Testis (tissue), 3 donors: ENCODE results near the gene ENG. TPM values are rescaled to one million over a fixed set of nuclear protein-coding genes. Genes with fewer than 3 reads are reported as not detected.

ENCODE experiments used
- DNase-seq: peaks from one replicate; pipeline ENCODE4 v3.0.0-alpha.2; 2019
- H3K27ac ChIP-seq, 2 donors: fragments of 200-600 bp; sonication (generic); one replicate each; pipeline ENCODE4 v1.5.1; 2019
- H3K27me3 ChIP-seq: fragments of 200-600 bp; sonication (generic); one replicate; pipeline ENCODE4 v1.5.1; 2019
- H3K36me3 ChIP-seq: fragments of 200-600 bp; sonication (generic); one replicate; pipeline ENCODE4 v1.5.1; 2017; ENCODE audit warnings: low read depth; ENCODE audit errors: missing control alignments
- H3K4me1 ChIP-seq: fragments of 200-600 bp; sonication (generic); one replicate; pipeline ENCODE4 v1.5.1; 2019
- H3K4me3 ChIP-seq, 2 donors: fragments of 200-600 bp; sonication (generic); one replicate each; pipeline ENCODE4 v1.5.1; 2017 to 2019
- H3K9me3 ChIP-seq: fragments of 200-600 bp; sonication (generic); one replicate; pipeline ENCODE4 v1.5.1; 2017
- POLR2A ChIP-seq: fragments of 450-650 bp; IDR thresholded peaks from one replicate; pipeline ENCODE4 v1.6.1; 2017; ENCODE audit warnings: antibody characterized with exemption, mild to moderate bottlenecking, moderate library complexity
- WGBS, 2 donors: methylation state at CpG; one replicate each; pipeline ENCODE4 v1.1.5; 2018; 5-methylcytosine and 5-hydroxymethylcytosine counted together
- intact Hi-C: fragments of 100-400 bp; cut with DNase I; formaldehyde crosslinking; loops from one replicate; pipeline ENCODE4 v1.15.1; 2023; ENCODE audit warnings: low total_unique reads
- polyA plus RNA-seq: library from polyadenylated mRNA; stranded (reverse); fragments of 350-450 nt; fragmentation: Illumina TruSeq; extraction: RNeasy Lipid Tissue Mini Kit (QIAGEN cat#74804); gene quantifications from one replicate; pipeline ENCODE4 v1.2.3, GENCODE V29; 2014; ENCODE audit warnings: low read depth, low replicate concordance; ENCODE audit not compliant: insufficient read depth
- total RNA-seq, 2 donors: library from RNA; depleted of rRNA; stranded (reverse); fragments of >200 nt; gene quantifications; one replicate each; pipeline ENCODE4 v1.2.3, GENCODE V29; 2016
- TF ChIP-seq, protein P1 (sequence below), 3 experiments: fragments of 450-650 bp in 2 of 3; fragments of 200-600 bp in 1 of 3; sonication (generic) in 1 of 3; IDR thresholded peaks; one replicate each; pipeline ENCODE4 v1.5.1; 2016 to 2019; ENCODE audit warnings: antibody characterized with exemption in 3 of 3, mild to moderate bottlenecking in 2 of 3, moderate library complexity in 1 of 3

The ENG gene
- total and polyA plus RNA-seq, 3 donors from 2014 or later: 132 to 214 (median 144) TPM

DNA sequence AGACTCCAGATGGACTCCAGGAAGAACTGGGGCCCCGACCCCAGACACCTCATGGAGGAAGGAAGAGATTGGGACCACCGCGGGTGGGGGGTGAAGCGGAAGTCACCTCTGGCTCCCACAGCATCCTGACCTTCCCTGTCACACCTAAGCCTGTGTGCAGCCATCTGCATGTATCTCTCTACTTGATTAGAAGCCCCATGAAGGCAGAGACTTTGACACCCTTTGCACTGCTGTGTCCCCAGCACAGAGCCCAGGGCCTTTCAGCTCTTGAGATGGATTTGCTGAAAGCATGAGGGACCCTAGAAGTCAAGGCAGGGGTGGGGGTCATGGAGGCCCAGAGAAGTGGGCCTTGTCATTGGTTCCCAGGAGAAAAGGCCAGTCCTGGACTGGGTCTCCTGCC lies 2.8 kb upstream of the ENG start:
- Histone ChIP-seq H3K27me3 (no peaks in the 10 kb centered on the region), H3K4me1 (peaks cover 63% of the 10 kb centered on the region), H3K27ac (peak overlapping the region; percentile 88 to 93), H3K36me3 (no peaks in the 10 kb centered on the region), H3K4me3 (no peak overlapping the region), H3K9me3 (no peaks in the 10 kb centered on the region)
- TF ChIP-seq, protein P1, sequence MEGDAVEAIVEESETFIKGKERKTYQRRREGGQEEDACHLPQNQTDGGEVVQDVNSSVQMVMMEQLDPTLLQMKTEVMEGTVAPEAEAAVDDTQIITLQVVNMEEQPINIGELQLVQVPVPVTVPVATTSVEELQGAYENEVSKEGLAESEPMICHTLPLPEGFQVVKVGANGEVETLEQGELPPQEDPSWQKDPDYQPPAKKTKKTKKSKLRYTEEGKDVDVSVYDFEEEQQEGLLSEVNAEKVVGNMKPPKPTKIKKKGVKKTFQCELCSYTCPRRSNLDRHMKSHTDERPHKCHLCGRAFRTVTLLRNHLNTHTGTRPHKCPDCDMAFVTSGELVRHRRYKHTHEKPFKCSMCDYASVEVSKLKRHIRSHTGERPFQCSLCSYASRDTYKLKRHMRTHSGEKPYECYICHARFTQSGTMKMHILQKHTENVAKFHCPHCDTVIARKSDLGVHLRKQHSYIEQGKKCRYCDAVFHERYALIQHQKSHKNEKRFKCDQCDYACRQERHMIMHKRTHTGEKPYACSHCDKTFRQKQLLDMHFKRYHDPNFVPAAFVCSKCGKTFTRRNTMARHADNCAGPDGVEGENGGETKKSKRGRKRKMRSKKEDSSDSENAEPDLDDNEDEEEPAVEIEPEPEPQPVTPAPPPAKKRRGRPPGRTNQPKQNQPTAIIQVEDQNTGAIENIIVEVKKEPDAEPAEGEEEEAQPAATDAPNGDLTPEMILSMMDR (IDR thresholded peaks at IDR 0.05): no peak
- no peak for TF ChIP-seq POLR2A
- intact Hi-C loops: no loop called here
- no peak for DNase-seq
- WGBS, 2 donors: 49 to 60% methylated on average over 4 of the region's 4 CpGs

DNA sequence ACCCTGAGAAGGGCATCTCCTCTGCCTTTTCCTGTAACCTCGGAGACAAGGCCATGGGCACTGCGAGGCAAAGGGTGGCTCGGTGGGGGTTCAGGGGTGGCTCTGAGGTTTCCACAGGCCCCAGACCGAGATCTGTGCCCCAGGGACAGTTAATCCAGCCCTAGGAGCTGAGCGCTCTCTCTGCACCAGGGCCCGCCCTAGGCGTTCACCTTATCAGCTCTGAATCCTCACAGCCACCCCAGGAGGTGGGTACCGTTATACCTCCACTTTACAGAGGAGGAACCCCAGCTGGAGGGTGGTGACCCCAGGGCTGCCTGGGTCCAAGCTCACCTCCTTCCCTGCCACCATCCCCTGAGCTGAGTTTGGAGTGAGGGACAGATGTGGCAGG lies 2.3 kb upstream of the ENG start:
- Histone ChIP-seq H3K4me3 (no peak overlapping the region), H3K36me3 (no peaks in the 10 kb centered on the region), H3K9me3 (no peaks in the 10 kb centered on the region), H3K27me3 (no peaks in the 10 kb centered on the region), H3K27ac (peak overlapping the region; percentile 88 to 93), H3K4me1 (peaks cover 57% of the 10 kb centered on the region)
- TF ChIP-seq POLR2A: no peak
- TF ChIP-seq, protein P1 (IDR thresholded peaks at IDR 0.05): no peak
- intact Hi-C loops: no loop called here
- 59 to 80% methylated on average over 6 to 8 of the region's 8 CpGs for WGBS, 2 donors
- no peak for DNase-seq

DNA sequence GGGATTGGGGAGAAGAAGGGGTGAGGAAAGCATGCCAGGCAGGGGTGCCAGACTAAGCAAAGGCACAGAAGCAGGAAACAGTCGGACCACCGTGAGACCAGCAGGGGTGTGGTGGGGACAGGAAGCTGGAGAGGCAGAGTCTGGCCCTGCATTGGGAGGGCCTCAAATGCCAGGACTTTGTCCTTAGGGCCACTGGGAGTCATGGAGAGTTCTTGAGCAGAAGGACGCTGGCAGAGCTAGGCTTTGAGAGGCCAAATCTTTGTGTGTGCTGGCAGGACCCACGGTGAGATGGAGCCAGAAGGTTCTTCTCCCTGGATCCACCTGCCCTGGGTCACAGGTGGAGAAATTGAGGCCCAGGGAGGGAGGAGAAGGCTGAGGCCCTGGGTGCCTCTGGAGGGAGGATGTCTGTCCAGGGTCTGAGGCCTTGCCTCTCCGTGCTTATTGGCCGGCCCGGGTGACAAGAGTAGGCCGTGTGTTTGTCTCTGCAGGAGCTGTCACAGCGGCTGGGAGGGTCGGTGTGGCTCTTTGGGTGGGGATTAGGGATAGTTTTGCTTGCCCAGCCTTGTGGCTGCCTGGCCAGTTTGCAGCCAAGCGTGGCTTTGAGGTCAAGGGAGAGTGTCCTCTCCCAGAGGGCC lies 1.8 kb upstream of the ENG start:
- Histone ChIP-seq H3K36me3 (no peaks in the 10 kb centered on the region), H3K9me3 (no peaks in the 10 kb centered on the region), H3K4me1 (peaks cover 52% of the 10 kb centered on the region), H3K4me3 (no peak overlapping the region), H3K27ac (peak overlapping the region; percentile 88 to 93), H3K27me3 (no peaks in the 10 kb centered on the region)
- intact Hi-C loops: no loop called here
- 45 to 74% methylated on average over 3 to 11 of the region's 11 CpGs for WGBS, 2 donors
- TF ChIP-seq POLR2A: no peak
- TF ChIP-seq, protein P1 (IDR thresholded peaks at IDR 0.05): no peak
- no peak for DNase-seq

DNA sequence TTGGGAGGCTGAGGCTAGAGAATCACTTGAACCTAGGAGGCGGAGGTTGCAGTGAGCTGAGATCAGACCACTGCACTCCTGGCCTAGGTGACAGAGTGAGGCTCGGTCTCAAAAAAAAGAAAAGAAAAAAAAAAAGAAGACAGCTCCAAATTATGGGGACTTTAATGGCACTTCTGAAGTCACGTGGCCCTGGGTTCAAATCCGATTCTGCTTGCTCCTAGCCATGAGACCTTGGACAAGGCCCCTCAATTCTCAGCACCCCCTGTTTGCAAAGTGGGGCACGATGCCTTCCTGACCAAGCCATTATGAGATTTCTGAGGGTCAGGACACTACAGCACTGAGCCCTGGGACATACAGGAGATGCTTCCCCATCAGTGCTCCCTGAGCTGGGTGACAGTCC lies 1.1 kb upstream of the ENG start:
- TF ChIP-seq, protein P1 (IDR thresholded peaks at IDR 0.05): no peak
- TF ChIP-seq POLR2A: no peak
- DNase-seq: no peak
- H3K27ac ChIP-seq: peak overlapping the region; percentile 88 to 93
- no peaks in the 10 kb centered on the region for H3K9me3 ChIP-seq
- H3K4me3 ChIP-seq: no peak overlapping the region
- intact Hi-C loops: no loop called here
- peaks cover 46% of the 10 kb centered on the region for H3K4me1 ChIP-seq
- WGBS, 2 donors: 86 to 89% methylated on average over 5 of the region's 5 CpGs
- no peaks in the 10 kb centered on the region for H3K36me3 ChIP-seq
- H3K27me3 ChIP-seq: no peaks in the 10 kb centered on the region

DNA sequence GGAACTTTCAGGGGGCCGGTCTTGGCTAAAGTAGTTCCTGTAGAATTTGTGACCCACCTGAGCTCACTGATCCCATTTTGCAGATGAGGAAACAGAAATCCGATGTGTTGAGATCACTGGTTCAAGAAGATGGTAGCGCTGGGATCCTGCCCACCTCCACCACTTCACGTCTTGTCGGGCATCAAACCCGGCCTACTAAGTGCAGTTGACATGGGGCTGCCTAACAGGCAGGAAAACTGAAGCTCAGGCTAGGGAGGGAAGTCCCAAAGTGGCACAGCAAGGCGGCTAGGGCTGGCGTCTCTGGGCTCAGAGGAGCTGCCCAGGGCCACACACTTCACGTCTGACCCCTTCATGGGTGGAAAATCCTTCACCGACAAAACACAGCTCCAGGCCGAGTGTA lies 502 bp upstream of the ENG start:
- Histone ChIP-seq H3K27me3 (no peaks in the 10 kb centered on the region), H3K36me3 (no peaks in the 10 kb centered on the region), H3K27ac (peak overlapping the region; percentile 88 to 93), H3K9me3 (no peaks in the 10 kb centered on the region), H3K4me3 (peak overlapping the region; percentile 72 to 83), H3K4me1 (peaks cover 40% of the 10 kb centered on the region)
- DNase-seq: no peak
- intact Hi-C loops: no loop called here
- 63 to 75% methylated on average over 9 to 11 of the region's 11 CpGs for WGBS, 2 donors
- TF ChIP-seq, protein P1 (IDR thresholded peaks at IDR 0.05): no peak
- no peak for TF ChIP-seq POLR2A
